HG03575 (cell line): ENCODE measurements around the gene DNASE1L3.
"Not testable (repeated sequence)": the region's sequence is repeated elsewhere in the genome, so short reads cannot be mapped to it uniquely, and the experiment has no call there.

Experiments used
- ATAC-seq: cut with Tn5 transposase; IDR thresholded peaks from one replicate; pipeline ENCODE4 v1.9.1; 2021; ENCODE audit not compliant: unreplicated experiment, insufficient number of reproducible peaks, low FRiP score; ENCODE audit errors: extremely low read depth

The DNASE1L3 gene

GRCh38 chr3:58237238-58237940 is 26.6 kb upstream of the DNASE1L3 start, which contains the start of gene ABHD6:
TSS of gene ABHD6 (plus strand) at chr3:58237792. CDS start at chr3:58256587, 18,795 bp downstream.
- no peak for ATAC-seq

DNA sequence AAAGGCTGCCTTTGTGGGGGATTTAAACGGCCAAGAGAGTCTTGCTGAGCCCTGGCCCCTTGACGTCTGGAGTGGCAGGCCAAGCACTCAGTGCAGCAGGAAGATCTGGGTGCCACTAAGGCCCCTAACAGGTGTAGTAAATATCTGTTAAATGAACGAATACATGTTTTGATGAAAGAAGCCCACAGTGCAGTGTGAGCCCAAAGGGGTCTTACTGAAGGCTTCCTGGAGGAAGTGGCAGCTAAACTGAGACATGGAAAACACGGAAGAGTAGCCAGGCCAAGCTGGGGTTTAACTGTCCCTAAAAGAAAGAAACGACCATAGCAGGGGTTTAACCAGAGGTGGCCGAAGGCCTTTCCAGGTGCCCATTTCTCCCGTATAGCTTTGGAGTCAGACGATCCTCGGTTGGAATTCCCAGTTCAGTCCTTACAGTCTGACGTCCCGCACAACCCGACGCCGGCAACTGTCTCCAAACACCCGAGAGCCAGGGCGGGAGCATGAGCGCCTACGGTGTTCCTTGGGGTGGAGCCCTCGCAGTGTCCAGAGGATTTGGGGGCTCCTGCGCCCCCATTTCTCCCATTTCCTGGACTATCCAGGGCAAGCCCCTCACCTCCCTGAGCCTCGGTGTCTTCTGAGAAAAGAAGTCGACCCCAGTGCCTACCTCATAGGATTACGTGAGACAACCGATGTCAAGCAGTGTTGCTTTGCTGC is 25.9 kb upstream of the DNASE1L3 start:
- ATAC-seq = no peak

- ATAC-seq = no peak
Measured at GRCh38 chr3:58235970-58236369, 25.2 kb upstream of the DNASE1L3 start.

- no peak for ATAC-seq
Measured at GRCh38 chr3:58234516-58234931, 23.8 kb upstream of the DNASE1L3 start.

- ATAC-seq = no peak
Measured at GRCh38 chr3:58231666-58232065, 20.9 kb upstream of the DNASE1L3 start.

GRCh38 chr3:58230876-58231552 is 20.2 kb upstream of the DNASE1L3 start:
- ATAC-seq = no peak

GRCh38 chr3:58227933-58228332 is 17.2 kb upstream of the DNASE1L3 start:
- not testable (repeated sequence) for ATAC-seq

DNA sequence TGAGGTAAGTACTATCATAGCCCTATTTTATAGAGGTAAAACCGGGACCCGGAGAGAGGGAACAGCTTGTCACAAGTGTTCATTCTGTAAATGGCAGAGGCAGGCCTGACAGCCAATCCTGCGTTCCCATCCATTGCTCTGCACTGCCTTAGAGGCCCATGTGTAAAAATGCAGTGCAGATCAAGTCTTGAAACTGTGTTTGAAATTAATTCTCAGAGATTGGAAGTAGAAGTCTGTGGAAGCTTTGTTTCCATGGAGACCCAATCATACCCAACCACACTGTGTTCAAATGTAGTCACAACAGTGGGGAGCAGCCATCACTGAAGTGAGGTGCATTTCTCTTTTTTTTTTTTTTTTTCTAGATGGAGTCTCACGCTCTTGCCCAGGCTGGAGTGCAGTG is 13.1 kb upstream of the DNASE1L3 start:
- ATAC-seq = no peak

- no peak for ATAC-seq
Measured at GRCh38 chr3:58222161-58222724, 11.5 kb upstream of the DNASE1L3 start.

- no peak for ATAC-seq
Measured at GRCh38 chr3:58218904-58219303, 8.1 kb upstream of the DNASE1L3 start.

GRCh38 chr3:58217209-58217811 is 6.5 kb upstream of the DNASE1L3 start:
- ATAC-seq = no peak

- ATAC-seq = no peak
Measured at GRCh38 chr3:58216496-58217195, 5.9 kb upstream of the DNASE1L3 start.

GRCh38 chr3:58215317-58216025 is 4.7 kb upstream of the DNASE1L3 start:
- no peak for ATAC-seq

DNA sequence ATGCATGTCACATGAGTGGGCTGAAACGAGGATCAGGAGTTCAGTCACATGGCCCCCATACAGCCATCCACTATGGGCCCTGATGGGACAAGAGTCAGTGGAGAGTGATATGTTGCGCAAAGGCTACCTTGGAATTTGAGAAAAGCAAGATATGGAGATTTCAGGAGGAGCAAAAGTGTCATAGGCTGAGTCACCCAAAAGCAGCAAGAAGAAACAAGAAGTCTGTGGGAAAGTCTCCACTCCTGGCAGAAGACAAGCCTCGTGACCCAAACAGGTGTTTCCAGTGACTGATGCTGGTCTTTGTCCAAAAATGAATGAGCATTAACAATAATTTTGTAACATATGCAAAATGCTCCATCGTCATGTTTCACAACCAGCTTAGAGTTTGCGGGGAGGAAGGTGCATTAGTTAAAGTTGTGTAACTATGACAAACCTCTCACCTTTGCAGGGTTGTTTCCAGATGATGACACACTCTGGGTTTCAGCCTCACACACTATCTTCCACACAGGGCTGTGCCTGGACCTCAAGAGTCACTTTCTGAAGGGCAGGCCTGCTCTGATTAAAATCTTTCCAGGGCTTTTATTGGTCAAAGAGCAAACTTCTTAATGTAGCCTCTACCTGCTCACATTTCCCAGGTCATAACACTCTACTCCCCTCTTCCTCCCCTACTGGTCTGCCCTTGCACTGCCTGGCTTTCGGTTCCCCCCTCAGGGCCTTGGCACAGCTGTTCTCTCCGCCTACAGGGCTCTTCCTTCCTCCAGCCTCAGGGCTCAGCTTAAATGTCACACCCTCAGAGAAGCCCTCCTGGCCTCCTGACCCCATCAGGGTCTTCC is 3.9 kb upstream of the DNASE1L3 start:
- peak; percentile 59 for ATAC-seq

GRCh38 chr3:58209933-58210332 is 839 bp downstream of the DNASE1L3 start:
- no peak for ATAC-seq

GRCh38 chr3:58207954-58208353 is 2.8 kb downstream of the DNASE1L3 start:
- ATAC-seq = no peak

DNA sequence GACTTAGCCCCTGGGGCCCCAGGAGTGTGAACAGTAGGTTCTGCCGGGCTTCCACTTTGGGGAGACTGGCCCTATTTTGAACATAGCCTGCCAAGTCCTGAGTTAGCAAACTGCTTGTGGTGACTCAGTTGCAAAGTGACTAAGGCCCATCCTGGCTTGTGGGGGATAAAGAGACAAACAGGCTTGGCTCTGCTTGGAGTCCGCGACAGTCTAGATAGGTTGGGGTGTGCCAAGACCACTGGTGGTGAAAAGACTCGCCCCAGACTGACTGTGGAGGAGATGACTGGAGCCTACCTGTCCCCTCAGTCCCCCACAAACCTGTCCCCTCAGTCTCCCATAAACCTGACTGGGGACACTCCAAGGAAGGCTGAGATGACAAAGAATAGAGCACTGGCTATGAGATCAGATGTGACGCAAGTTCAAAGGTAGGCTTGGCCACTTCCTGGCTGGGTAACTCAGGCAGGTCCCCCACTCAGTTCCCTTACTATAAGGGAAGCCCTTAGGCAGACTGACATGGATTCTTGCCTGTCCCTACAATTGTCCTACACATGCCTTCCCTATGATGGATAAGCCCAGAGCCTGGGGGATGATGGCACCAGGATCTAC is 4.3 kb downstream of the DNASE1L3 start:
- no peak for ATAC-seq
